ENCODE measurements around the gene UBE2F.

Gene UBE2F

GRCh38 chr2:238022594-238023157 lies 55.9 kb downstream of the UBE2F start:
- Histone ChIP-seq H3K9ac (ENCODE audit: low read length) (no peak overlapping the region), H3K79me2 (ENCODE audit: low read length) (no peaks in the 10 kb centered on the region), H3K4me2 (ENCODE audit: low read length) (no peak overlapping the region), H3K36me3 (replicated peaks; ENCODE audit: low read depth, low read length) (no peaks in the 10 kb centered on the region), H3K4me1 (ENCODE audit: low read length) (no peaks in the 10 kb centered on the region), H3K4me3 (ENCODE audit: low read length) (no peak overlapping the region), H3K27ac (ENCODE audit: low read length) (no peak overlapping the region), H4K20me1 (ENCODE audit: insufficient read depth, low read length) (no peaks in the 10 kb centered on the region), H3K9me3 (ENCODE audit: insufficient read depth, low read length) (no peaks in the 10 kb centered on the region), H3K27me3 (ENCODE audit: low read depth, low read length) (no peaks in the 10 kb centered on the region), H2AFZ (ENCODE audit: low read depth, low read length) (no peak overlapping the region)
- TF ChIP-seq CTCF (IDR thresholded peaks at IDR 0.05; ENCODE audit: low read depth, low read length): no peak
- no peak for TF ChIP-seq EZH2phosphoT487 (IDR thresholded peaks at IDR 0.05; ENCODE audit: low read depth)

- Histone ChIP-seq H3K79me2 (ENCODE audit: low read length) (no peaks in the 10 kb centered on the region), H2AFZ (ENCODE audit: low read depth, low read length) (no peak overlapping the region), H3K27me3 (ENCODE audit: low read depth, low read length) (no peaks in the 10 kb centered on the region), H3K9me3 (ENCODE audit: insufficient read depth, low read length) (no peaks in the 10 kb centered on the region), H3K4me2 (ENCODE audit: low read length) (no peak overlapping the region), H3K36me3 (replicated peaks; ENCODE audit: low read depth, low read length) (no peaks in the 10 kb centered on the region), H3K27ac (ENCODE audit: low read length) (no peak overlapping the region), H3K9ac (ENCODE audit: low read length) (no peak overlapping the region), H4K20me1 (ENCODE audit: insufficient read depth, low read length) (no peaks in the 10 kb centered on the region), H3K4me1 (ENCODE audit: low read length) (no peaks in the 10 kb centered on the region), H3K4me3 (ENCODE audit: low read length) (no peak overlapping the region)
- TF ChIP-seq EZH2phosphoT487 (IDR thresholded peaks at IDR 0.05; ENCODE audit: low read depth) (no peak), CTCF (IDR thresholded peaks at IDR 0.05; ENCODE audit: low read depth, low read length) (no peak)
Measured at GRCh38 chr2:238023608-238024007, 56.8 kb downstream of the UBE2F start.

- no peak for TF ChIP-seq EZH2phosphoT487 (IDR thresholded peaks at IDR 0.05; ENCODE audit: low read depth)
- TF ChIP-seq CTCF (IDR thresholded peaks at IDR 0.05; ENCODE audit: low read depth, low read length): no peak
- no peaks in the 10 kb centered on the region for H3K36me3 ChIP-seq (replicated peaks; ENCODE audit: low read depth, low read length)
- H3K9me3 ChIP-seq (ENCODE audit: insufficient read depth, low read length): no peaks in the 10 kb centered on the region
- H3K4me1 ChIP-seq (ENCODE audit: low read length): no peaks in the 10 kb centered on the region
- H2AFZ ChIP-seq (ENCODE audit: low read depth, low read length): no peak overlapping the region
- no peak overlapping the region for H3K4me2 ChIP-seq (ENCODE audit: low read length)
- no peak overlapping the region for H3K4me3 ChIP-seq (ENCODE audit: low read length)
- no peaks in the 10 kb centered on the region for H3K27me3 ChIP-seq (ENCODE audit: low read depth, low read length)
- no peak overlapping the region for H3K27ac ChIP-seq (ENCODE audit: low read length)
- no peak overlapping the region for H3K9ac ChIP-seq (ENCODE audit: low read length)
- H3K79me2 ChIP-seq (ENCODE audit: low read length): no peaks in the 10 kb centered on the region
- no peaks in the 10 kb centered on the region for H4K20me1 ChIP-seq (ENCODE audit: insufficient read depth, low read length)
Measured at GRCh38 chr2:238024986-238025385, 58.2 kb downstream of the UBE2F start.

- Histone ChIP-seq H3K79me2 (ENCODE audit: low read length) (no peaks in the 10 kb centered on the region), H3K9ac (ENCODE audit: low read length) (no peak overlapping the region)
Measured at GRCh38 chr2:238025741-238026360, 59.0 kb downstream of the UBE2F start.

More at GRCh38 chr2:238025741-238026360, 59.0 kb downstream of the UBE2F start:
- no peaks in the 10 kb centered on the region for H4K20me1 ChIP-seq (ENCODE audit: insufficient read depth, low read length)
- H2AFZ ChIP-seq (ENCODE audit: low read depth, low read length): no peak overlapping the region
- no peak overlapping the region for H3K4me3 ChIP-seq (ENCODE audit: low read length)
- H3K4me2 ChIP-seq (ENCODE audit: low read length): no peak overlapping the region
- TF ChIP-seq CTCF (IDR thresholded peaks at IDR 0.05; ENCODE audit: low read depth, low read length) (no peak), EZH2phosphoT487 (IDR thresholded peaks at IDR 0.05; ENCODE audit: low read depth) (no peak)
- no peaks in the 10 kb centered on the region for H3K9me3 ChIP-seq (ENCODE audit: insufficient read depth, low read length)
- no peaks in the 10 kb centered on the region for H3K4me1 ChIP-seq (ENCODE audit: low read length)
- H3K36me3 ChIP-seq (replicated peaks; ENCODE audit: low read depth, low read length): no peaks in the 10 kb centered on the region
- no peak overlapping the region for H3K27ac ChIP-seq (ENCODE audit: low read length)
- H3K27me3 ChIP-seq (ENCODE audit: low read depth, low read length): no peaks in the 10 kb centered on the region
